Measurements from ENCODE around the gene RNASEL.

Gene RNASEL

GRCh38 chr1:182628657-182629056 lies 39.6 kb upstream of the RNASEL start:
- POLR2A ChIA-PET (ENCODE audit: low non-redundant PET) = no interaction called here
- no peak for TF ChIP-seq CTCF (conservative IDR thresholded peaks at IDR 0.05; ENCODE audit: low read depth)
- CTCF ChIA-PET = no interaction called here
- no peak overlapping the region for H3K27ac ChIP-seq
- no peak for DNase-seq (ENCODE audit: low spot score)

- ChIA-PET CTCF (no interaction called here), POLR2A (ENCODE audit: low non-redundant PET) (no interaction called here)
- H3K27ac ChIP-seq = no peak overlapping the region
- TF ChIP-seq CTCF (conservative IDR thresholded peaks at IDR 0.05; ENCODE audit: low read depth) = no peak
- DNase-seq (ENCODE audit: low spot score) = no peak
Measured at GRCh38 chr1:182627622-182628021, 38.6 kb upstream of the RNASEL start.

- CTCF ChIA-PET = interaction anchor here (0.5 to 0.7 kb wide), 2 partner anchors 98 to 183 kb away, joined by 3 read pairs; no protein-coding TSS in a partner anchor
Measured at GRCh38 chr1:182626527-182626926, 37.5 kb upstream of the RNASEL start.

GRCh38 chr1:182625719-182626504 lies 36.9 kb upstream of the RNASEL start:
- POLR2A ChIA-PET (ENCODE audit: low non-redundant PET) = no interaction called here
- no peak for TF ChIP-seq CTCF (conservative IDR thresholded peaks at IDR 0.05; ENCODE audit: low read depth)
- CTCF ChIA-PET = interaction anchor here (0.5 to 0.7 kb wide), 3 partner anchors 99 to 183 kb away, joined by 3 read pairs; no protein-coding TSS in a partner anchor
- DNase-seq (ENCODE audit: low spot score) = no peak
- no peak overlapping the region for H3K27ac ChIP-seq

More at GRCh38 chr1:182626527-182626926, 37.5 kb upstream of the RNASEL start:
- no peak for TF ChIP-seq CTCF (conservative IDR thresholded peaks at IDR 0.05; ENCODE audit: low read depth)
- H3K27ac ChIP-seq = no peak overlapping the region
- DNase-seq (ENCODE audit: low spot score) = no peak
- POLR2A ChIA-PET (ENCODE audit: low non-redundant PET) = no interaction called here

GRCh38 chr1:182625024-182625423 lies 36.0 kb upstream of the RNASEL start:
- CTCF ChIA-PET = interaction anchor here (0.6 kb wide), 1 partner anchor 157 kb away, joined by 3 read pairs; no protein-coding TSS in a partner anchor
- H3K27ac ChIP-seq = no peak overlapping the region
- DNase-seq (ENCODE audit: low spot score) = no peak
- POLR2A ChIA-PET (ENCODE audit: low non-redundant PET) = no interaction called here
- no peak for TF ChIP-seq CTCF (conservative IDR thresholded peaks at IDR 0.05; ENCODE audit: low read depth)

GRCh38 chr1:182624577-182624976 lies 35.5 kb upstream of the RNASEL start:
- POLR2A ChIA-PET (ENCODE audit: low non-redundant PET) = no interaction called here
- CTCF ChIA-PET = interaction anchor here (0.9 kb wide), 1 partner anchor 158 kb away, joined by 3 read pairs; no protein-coding TSS in a partner anchor
- no peak overlapping the region for H3K27ac ChIP-seq
- DNase-seq (ENCODE audit: low spot score) = no peak
- no peak for TF ChIP-seq CTCF (conservative IDR thresholded peaks at IDR 0.05; ENCODE audit: low read depth)

Data from RWPE1 (cell line).